ENCODE results near the gene PRDM13. TPM values are rescaled to one million over a fixed set of nuclear protein-coding genes. Genes with fewer than 3 reads are reported as not detected.
"Not testable (repeated sequence)": the region's sequence is repeated elsewhere in the genome, so short reads cannot be mapped to it uniquely, and the experiment has no call there.

Gene PRDM13
- total and polyA plus RNA-seq, 7 donors = not detected

DNA sequence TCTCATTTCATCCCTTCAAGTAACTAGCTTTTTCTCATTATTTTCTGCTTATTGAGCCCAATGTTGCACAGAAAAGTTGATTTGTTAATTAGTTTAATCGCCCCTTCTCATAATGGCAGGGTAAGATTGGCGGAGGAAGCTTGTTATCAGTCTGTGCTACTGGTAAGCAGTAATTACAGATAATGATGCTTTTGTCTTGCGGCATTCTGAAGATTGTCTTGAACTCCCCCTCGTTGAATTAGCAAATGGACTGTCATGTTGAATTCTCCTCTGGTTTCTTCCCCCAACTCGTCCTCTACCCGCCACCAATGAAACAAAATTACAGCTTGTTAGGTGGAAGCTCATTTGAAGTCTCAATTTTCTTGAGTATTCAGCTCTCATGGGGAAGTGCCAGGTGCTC, 39.4 kb downstream of the PRDM13 start:
- no peak for DNase-seq
- no peaks in the 10 kb centered on the region for H3K9me3 ChIP-seq
- no peaks in the 10 kb centered on the region for H3K4me1 ChIP-seq
- no peak for ATAC-seq
- no peak overlapping the region for H3K27ac ChIP-seq
- no peaks in the 10 kb centered on the region for H3K36me3 ChIP-seq (ENCODE audit: insufficient read depth in 1 of 2, low read depth in 1 of 2)
- H3K4me3 ChIP-seq = no peak overlapping the region
- 69 to 75% (median 72%) methylated on average over 6 of the region's 6 CpGs for WGBS, 3 donors
- peaks cover 0 to 15% (median 4%) of the 10 kb centered on the region in 3 donors for H3K27me3 ChIP-seq (ENCODE audit: insufficient read depth in 3 of 3, low read length in 2 of 3)
- TF ChIP-seq, protein P1, sequence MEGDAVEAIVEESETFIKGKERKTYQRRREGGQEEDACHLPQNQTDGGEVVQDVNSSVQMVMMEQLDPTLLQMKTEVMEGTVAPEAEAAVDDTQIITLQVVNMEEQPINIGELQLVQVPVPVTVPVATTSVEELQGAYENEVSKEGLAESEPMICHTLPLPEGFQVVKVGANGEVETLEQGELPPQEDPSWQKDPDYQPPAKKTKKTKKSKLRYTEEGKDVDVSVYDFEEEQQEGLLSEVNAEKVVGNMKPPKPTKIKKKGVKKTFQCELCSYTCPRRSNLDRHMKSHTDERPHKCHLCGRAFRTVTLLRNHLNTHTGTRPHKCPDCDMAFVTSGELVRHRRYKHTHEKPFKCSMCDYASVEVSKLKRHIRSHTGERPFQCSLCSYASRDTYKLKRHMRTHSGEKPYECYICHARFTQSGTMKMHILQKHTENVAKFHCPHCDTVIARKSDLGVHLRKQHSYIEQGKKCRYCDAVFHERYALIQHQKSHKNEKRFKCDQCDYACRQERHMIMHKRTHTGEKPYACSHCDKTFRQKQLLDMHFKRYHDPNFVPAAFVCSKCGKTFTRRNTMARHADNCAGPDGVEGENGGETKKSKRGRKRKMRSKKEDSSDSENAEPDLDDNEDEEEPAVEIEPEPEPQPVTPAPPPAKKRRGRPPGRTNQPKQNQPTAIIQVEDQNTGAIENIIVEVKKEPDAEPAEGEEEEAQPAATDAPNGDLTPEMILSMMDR (IDR thresholded peaks at IDR 0.05) = no peak
- intact Hi-C loops (cut with DNase I) = no loop called here

DNA sequence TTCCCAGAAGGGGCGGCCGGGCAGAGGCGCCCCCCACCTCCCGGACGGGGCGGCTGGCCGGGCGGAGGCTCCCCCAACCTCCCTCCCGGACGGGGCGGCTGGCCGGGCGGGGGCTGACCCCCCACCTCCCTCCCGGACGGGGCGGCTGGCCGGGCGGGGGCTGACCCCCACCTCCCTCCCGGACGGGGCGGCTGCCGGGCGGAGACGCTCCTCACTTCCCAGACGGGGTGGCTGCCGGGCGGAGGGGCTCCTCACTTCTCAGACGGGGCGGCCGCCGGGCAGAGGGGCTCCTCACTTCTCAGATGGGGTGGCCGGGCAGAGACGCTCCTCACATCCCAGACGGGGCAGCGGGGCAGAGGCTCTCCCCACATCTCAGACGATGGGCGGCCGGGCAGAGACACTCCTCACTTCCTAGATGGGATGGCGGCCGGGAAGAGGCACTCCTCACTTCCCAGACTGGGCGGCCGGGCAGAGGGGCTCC, 43.5 kb downstream of the PRDM13 start:
- H3K4me1 ChIP-seq, ATAC-seq: not testable (repeated sequence)

DNA sequence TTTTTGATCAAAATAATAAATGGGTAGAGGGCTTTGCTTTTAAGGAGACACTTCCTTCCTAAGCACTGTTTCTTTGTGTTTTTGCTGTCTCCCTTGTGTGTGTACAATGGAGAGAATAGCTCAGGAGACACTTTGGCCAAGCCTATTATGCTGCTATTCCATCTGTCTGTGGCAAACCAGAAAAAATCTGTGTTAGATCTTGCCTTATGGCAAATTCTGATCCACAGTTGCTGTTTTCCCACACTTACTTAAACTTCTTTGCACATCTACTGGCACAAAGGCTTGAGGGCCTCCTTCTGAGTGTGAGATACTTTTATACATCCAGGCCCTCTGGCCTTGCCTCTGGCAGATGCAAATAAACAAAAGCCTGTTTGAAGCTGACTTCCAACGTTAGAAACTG, 53.6 kb downstream of the PRDM13 start:
- H3K4me1 ChIP-seq = no peaks in the 10 kb centered on the region
- H3K4me3 ChIP-seq = no peak overlapping the region
- WGBS, 3 donors = 0 to 21% (median 9%) methylated on average over 1 of the region's 1 CpG
- DNase-seq = no peak
- ATAC-seq = no peak
- H3K27ac ChIP-seq = no peak overlapping the region
- H3K27me3 ChIP-seq (ENCODE audit: insufficient read depth in 3 of 3, low read length in 2 of 3) = no peaks in the 10 kb centered on the region
- TF ChIP-seq, protein P1 (IDR thresholded peaks at IDR 0.05) = no peak
- H3K36me3 ChIP-seq (ENCODE audit: insufficient read depth in 1 of 2, low read depth in 1 of 2) = no peaks in the 10 kb centered on the region
- H3K9me3 ChIP-seq = no peaks in the 10 kb centered on the region
- intact Hi-C loops (cut with DNase I) = no loop called here

More for the DNA sequence above, 43.5 kb downstream of the PRDM13 start:
- H3K27ac ChIP-seq; H3K9me3 ChIP-seq; intact Hi-C loops (cut with DNase I); DNase-seq; H3K4me3 ChIP-seq; H3K27me3 ChIP-seq (ENCODE audit: insufficient read depth in 3 of 3, low read length in 2 of 3); H3K36me3 ChIP-seq (ENCODE audit: insufficient read depth in 1 of 2, low read depth in 1 of 2): not testable (repeated sequence)
- WGBS, 3 donors = 93 to 98% (median 94%) methylated on average over 8 to 13 of the region's 42 CpGs

DNA sequence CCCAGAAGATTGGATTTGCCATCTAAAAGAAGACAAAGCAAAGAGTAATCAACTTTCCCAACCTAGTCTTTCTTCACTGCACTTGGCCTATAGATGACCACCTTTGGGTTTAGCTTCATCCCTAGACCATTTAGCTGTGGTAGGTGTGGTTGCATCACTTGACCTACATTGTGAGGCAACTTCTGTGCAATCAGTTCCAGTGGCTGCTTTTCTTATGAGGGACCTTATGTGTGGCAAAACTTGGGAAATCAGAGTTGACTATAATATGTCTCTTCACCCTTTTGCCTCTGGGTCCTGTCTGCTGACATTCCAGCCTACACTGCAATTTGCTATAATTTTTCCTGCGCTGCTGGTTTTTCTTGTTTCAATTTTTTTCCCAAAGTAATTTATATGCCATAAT, 55.2 kb downstream of the PRDM13 start:
- intact Hi-C loops (cut with DNase I) = no loop called here
- TF ChIP-seq, protein P1 (IDR thresholded peaks at IDR 0.05) = no peak
- no peak overlapping the region for H3K27ac ChIP-seq
- ATAC-seq (no peak), DNase-seq (no peak)
- H3K36me3 ChIP-seq (ENCODE audit: insufficient read depth in 1 of 2, low read depth in 1 of 2) = no peaks in the 10 kb centered on the region
- WGBS, 3 donors = 57 to 98% (median 91%) methylated on average over 1 of the region's 1 CpG
- H3K4me3 ChIP-seq = no peak overlapping the region
- H3K27me3 ChIP-seq (ENCODE audit: insufficient read depth in 3 of 3, low read length in 2 of 3) = no peaks in the 10 kb centered on the region
- no peaks in the 10 kb centered on the region for H3K4me1 ChIP-seq
- no peaks in the 10 kb centered on the region for H3K9me3 ChIP-seq

DNA sequence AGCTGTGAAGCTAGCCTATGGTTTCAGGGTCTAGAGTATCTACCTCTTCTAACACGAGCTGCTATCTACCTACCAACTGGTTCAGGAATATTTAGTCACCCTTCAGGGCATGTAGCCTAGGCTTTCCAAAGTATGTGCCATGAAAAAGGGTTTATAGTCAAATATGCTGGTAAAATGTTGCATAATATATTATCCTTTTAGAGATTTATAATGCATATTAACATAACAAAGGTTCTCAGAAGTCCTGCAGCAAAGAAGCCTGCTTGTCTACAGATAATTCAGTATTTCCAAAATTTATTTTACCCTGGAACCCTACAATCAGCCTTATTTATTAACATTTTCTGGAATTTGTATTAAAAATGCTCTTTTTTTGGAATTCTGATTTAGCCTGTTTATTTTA, 56.0 kb downstream of the PRDM13 start:
- intact Hi-C loops (cut with DNase I) = no loop called here

More for the DNA sequence above, 56.0 kb downstream of the PRDM13 start:
- no peak overlapping the region for H3K4me3 ChIP-seq
- TF ChIP-seq, protein P1 (IDR thresholded peaks at IDR 0.05) = no peak
- H3K27me3 ChIP-seq (ENCODE audit: insufficient read depth in 3 of 3, low read length in 2 of 3) = no peaks in the 10 kb centered on the region
- H3K4me1 ChIP-seq = no peaks in the 10 kb centered on the region
- no peaks in the 10 kb centered on the region for H3K36me3 ChIP-seq (ENCODE audit: insufficient read depth in 1 of 2, low read depth in 1 of 2)
- DNase-seq = no peak
- H3K27ac ChIP-seq = no peak overlapping the region
- 33 to 57% (median 53%) methylated on average over 1 of the region's 1 CpG for WGBS, 3 donors
- no peak for ATAC-seq
- H3K9me3 ChIP-seq = no peaks in the 10 kb centered on the region

Other genes with a start within 250 kb of the PRDM13 start
- 10 to 100 TPM; 13.5 to 19.0 (median 14.9) TPM for gene COQ3, start 212.6 kb upstream of the PRDM13 start, total RNA-seq
- 10 to 100 TPM; 19.1 to 20.0 (median 19.6) TPM for gene COQ3, start 212.6 kb upstream of the PRDM13 start, polyA plus RNA-seq
- 10 to 100 TPM; 32.1 to 51.1 (median 42.0) TPM for gene PNISR, start 181.5 kb upstream of the PRDM13 start, total RNA-seq
- gene PNISR, start 181.5 kb upstream of the PRDM13 start, polyA plus RNA-seq = 10 to 100 TPM; 16.2 to 29.5 (median 23.2) TPM
- gene USP45, start 91.4 kb upstream of the PRDM13 start, total RNA-seq = 10 to 100 TPM in 2 of 4 donors, 1 to 10 TPM in 2; 6.4 to 11.9 (median 9.7) TPM
- gene USP45, start 91.4 kb upstream of the PRDM13 start, polyA plus RNA-seq = 1 to 10 TPM; 3.7 to 8.7 (median 4.1) TPM
- gene CCNC, start 38.2 kb upstream of the PRDM13 start, total RNA-seq = 10 to 100 TPM; 15.2 to 24.5 (median 19.3) TPM
- 10 to 100 TPM; 12.4 to 21.4 (median 12.5) TPM for gene CCNC, start 38.2 kb upstream of the PRDM13 start, polyA plus RNA-seq